Endothelial cell of umbilical vein (primary cell): ENCODE results near the gene ATXN10. TPM values are rescaled to one million over a fixed set of nuclear protein-coding genes. Genes with fewer than 3 reads are reported as not detected.

Experiments used
- BruUV-seq: library from RNA; stranded (reverse); fragments of 400-500 nt; replicated peaks from 2 replicates; lab custom pipeline; 2021; lab: Mats Ljungman, UMichigan
- CTCF ChIA-PET: fragments of 300-600, 350-600 bp; sonication (Branson Sonifier 250); formaldehyde crosslinking; loops from one replicate; lab custom pipeline; 2021; ENCODE audit warnings: antibody characterized with exemption, inconsistent platforms; lab: Charles Lee
- POLR2A ChIA-PET: fragments of 300-600, 350-600 bp; sonication (Branson Sonifier 250); formaldehyde crosslinking; loops from one replicate; lab custom pipeline; 2021; ENCODE audit warnings: antibody characterized with exemption, inconsistent platforms; lab: Charles Lee
- DNase-seq: peaks from one replicate; pipeline ENCODE4 v3.0.0-alpha.2; 2011; ENCODE audit warnings: low read depth, low spot score
- FAIRE-seq: peaks from 2 replicates; lab custom pipeline; 2011; peaks lifted over from hg19 to GRCh38; lab: Jason Lieb, UNC
- H2AFZ ChIP-seq: 2 replicates; pipeline ENCODE4 v1.6.0; 2012; ENCODE audit warnings: low read depth, low read length, control low read depth, inconsistent platforms
- H3K27ac ChIP-seq: 2 replicates; pipeline ENCODE4 v1.5.1; 2011; ENCODE audit warnings: low read depth, mild to moderate bottlenecking, control low read depth, low read length, moderate library complexity; ENCODE audit not compliant: insufficient read depth
- H3K27me3 ChIP-seq, 2 experiments: 2 replicates each; pipeline versions ENCODE4 v1.6.0 to v1.6.1; 2011; ENCODE audit warnings: low read length in 2 of 2, mixed read lengths in 1 of 2; ENCODE audit not compliant: control insufficient read depth in 2 of 2, insufficient read depth in 2 of 2
- H3K36me3 ChIP-seq, 2 experiments: 2 replicates in 1 of 2; 3 replicates in 1 of 2; pipeline ENCODE4 v1.5.1; 2011; ENCODE audit warnings: low read length in 2 of 2, mild to moderate bottlenecking in 1 of 2, moderate library complexity in 1 of 2; ENCODE audit not compliant: control insufficient read depth in 2 of 2, insufficient read depth in 2 of 2; ENCODE audit errors: extremely low read depth in 1 of 2
- H3K4me1 ChIP-seq: 3 replicates; pipeline ENCODE4 v1.5.1; 2011; ENCODE audit warnings: mild to moderate bottlenecking, low read length; ENCODE audit not compliant: control insufficient read depth, insufficient read depth; ENCODE audit errors: extremely low read depth
- H3K4me2 ChIP-seq: 2 replicates; pipeline ENCODE4 v1.6.1; 2011; ENCODE audit warnings: low read length, control low read depth, mixed read lengths; ENCODE audit not compliant: insufficient read depth
- H3K4me3 ChIP-seq, 3 experiments: fragments of 200-600 bp in 1 of 3; sonication (generic), shearing (Covaris generic) in 1 of 3; replicated peaks in 1 of 3; 2 replicates each; pipeline ENCODE4 v1.5.1; 2011 to 2016; ENCODE audit warnings: control low read depth in 3 of 3, low read length in 3 of 3, mild to moderate bottlenecking in 2 of 3, inconsistent platforms in 1 of 3, low read depth in 1 of 3, moderate library complexity in 1 of 3; ENCODE audit not compliant: insufficient read depth in 1 of 3
- H3K79me2 ChIP-seq: 2 replicates; pipeline ENCODE4 v1.6.0; 2012; ENCODE audit warnings: low read length, inconsistent platforms; ENCODE audit not compliant: control insufficient read depth, insufficient read depth
- H3K9ac ChIP-seq: replicated peaks from 2 replicates; pipeline ENCODE3; 2011; ENCODE audit warnings: low read length, control low read depth; ENCODE audit not compliant: insufficient read depth; ENCODE audit errors: extremely low read depth
- H3K9me1 ChIP-seq: replicated peaks from 3 replicates; pipeline ENCODE4 v1.6.0; 2011; ENCODE audit warnings: mild to moderate bottlenecking, low read length; ENCODE audit not compliant: control insufficient read depth, insufficient read depth; ENCODE audit errors: extremely low read depth
- H3K9me3 ChIP-seq: replicated peaks from 2 replicates; pipeline ENCODE4 v1.5.1; 2012; ENCODE audit warnings: low read length, inconsistent platforms; ENCODE audit not compliant: control insufficient read depth, insufficient read depth
- H4K20me1 ChIP-seq: replicated peaks from 2 replicates; pipeline ENCODE3; 2011; ENCODE audit warnings: mild to moderate bottlenecking, low read length; ENCODE audit not compliant: control insufficient read depth, insufficient read depth; ENCODE audit errors: extremely low read depth
- EZH2 ChIP-seq: IDR thresholded peaks from 2 replicates; pipeline ENCODE4 v1.6.1; 2012; ENCODE audit warnings: borderline replicate concordance, low read depth, mild to moderate bottlenecking, moderate library complexity, low read length, inconsistent platforms; ENCODE audit not compliant: severe bottlenecking
- FOS ChIP-seq: IDR thresholded peaks from 2 replicates; pipeline ENCODE4 v1.6.1; 2011; ENCODE audit warnings: mild to moderate bottlenecking, low read length, moderate library complexity, borderline replicate concordance; ENCODE audit not compliant: insufficient read depth
- GATA2 ChIP-seq: IDR thresholded peaks from 2 replicates; pipeline ENCODE4 v1.7.0; 2011; ENCODE audit warnings: low read depth, mild to moderate bottlenecking, moderate library complexity, mixed read lengths, low read length; ENCODE audit not compliant: insufficient read length, insufficient read depth
- JUN ChIP-seq: IDR thresholded peaks from 2 replicates; pipeline ENCODE4 v1.6.1; 2011; ENCODE audit warnings: borderline replicate concordance, low read depth; ENCODE audit not compliant: insufficient read length, insufficient read depth
- MAX ChIP-seq: IDR thresholded peaks from 2 replicates; pipeline ENCODE4 v1.6.1; 2011; ENCODE audit not compliant: insufficient read depth, insufficient read length
- MYC ChIP-seq: IDR thresholded peaks from one replicate; pipeline ENCODE4 v1.6.1; 2011; ENCODE audit warnings: mild to moderate bottlenecking, low read depth, low read length
- POLR2A ChIP-seq: IDR thresholded peaks from 2 replicates; pipeline ENCODE4 v1.6.1; 2012; ENCODE audit warnings: low read depth, mild to moderate bottlenecking, control low read depth, low read length
- POLR2AphosphoS5 ChIP-seq: IDR thresholded peaks from 2 replicates; pipeline ENCODE4 v1.6.1; 2012; ENCODE audit warnings: low read depth, mild to moderate bottlenecking, control low read depth, low read length, moderate library complexity; ENCODE audit not compliant: insufficient read depth
- dilution Hi-C: fragments of 300-500 bp; cut with MboI; formaldehyde crosslinking; loops from one replicate; pipeline ENCODE4 v1.15.0; 2019; ENCODE audit warnings: low sequenced_read_pairs; ENCODE audit not compliant: extremely low pct_ligation_motif_present
- intact Hi-C: fragments of 100-400 bp; cut with micrococcal nuclease; formaldehyde crosslinking; loops from one replicate; pipeline ENCODE4 v1.10.0; 2022
- polyA plus RNA-seq, 4 experiments: library from polyadenylated mRNA; depleted of rRNA in 3 of 4; stranded (reverse) in 3 of 4; unstranded in 1 of 4; fragments of >200 nt; gene quantifications; 2 replicates each; pipeline versions ENCODE4 v1.2.1 to v1.2.3, GENCODE V29; 2011 to 2012; ENCODE audit warnings: missing spikeins in 1 of 4
- total RNA-seq: library from RNA; stranded (reverse); gene quantifications from 2 replicates; pipeline ENCODE4 v1.2.3, GENCODE V29; 2021
- TF ChIP-seq, protein P1 (sequence below), 2 donors: IDR thresholded peaks; 1 replicate in 1 of 2; 2 replicates in 1 of 2; pipeline ENCODE4 v1.5.1; 2011; ENCODE audit warnings: low read length in 2 of 2, mild to moderate bottlenecking in 2 of 2, moderate library complexity in 2 of 2, control low read depth in 1 of 2, inconsistent platforms in 1 of 2, low read depth in 1 of 2; ENCODE audit not compliant: insufficient read depth in 1 of 2; ENCODE audit errors: extremely low read depth in 1 of 2

ATXN10 gene
- total and polyA plus RNA-seq, 2 donors (not counting 3 experiments of a cell fraction or from before 2014, with no cell fraction given): 73.2 to 91.9 TPM

- Histone ChIP-seq H3K27me3 (peaks cover 10 to 24% of the 10 kb centered on the region in 2 experiments), H3K4me2 (no peak overlapping the region), H3K79me2 (no peaks in the 10 kb centered on the region), H3K27ac (no peak overlapping the region), H3K36me3 (no peaks in the 10 kb centered on the region), H3K9ac (no peak overlapping the region), H3K9me3 (no peaks in the 10 kb centered on the region), H3K4me3 (no peak overlapping the region), H3K4me1 (no peaks in the 10 kb centered on the region), H2AFZ (no peak overlapping the region), H3K9me1 (no peaks in the 10 kb centered on the region), H4K20me1 (no peaks in the 10 kb centered on the region)
- dilution Hi-C loops: no loop called here
- no peak for DNase-seq
- no TSS peak for BruUV-seq
- TF ChIP-seq JUN: no peak
- no peak for TF ChIP-seq POLR2A
- no peak for TF ChIP-seq GATA2
- TF ChIP-seq EZH2: no peak
- no peak for TF ChIP-seq MAX
- no peak for TF ChIP-seq POLR2AphosphoS5
- no peak for TF ChIP-seq FOS
- no peak for TF ChIP-seq MYC
- TF ChIP-seq, protein P1, sequence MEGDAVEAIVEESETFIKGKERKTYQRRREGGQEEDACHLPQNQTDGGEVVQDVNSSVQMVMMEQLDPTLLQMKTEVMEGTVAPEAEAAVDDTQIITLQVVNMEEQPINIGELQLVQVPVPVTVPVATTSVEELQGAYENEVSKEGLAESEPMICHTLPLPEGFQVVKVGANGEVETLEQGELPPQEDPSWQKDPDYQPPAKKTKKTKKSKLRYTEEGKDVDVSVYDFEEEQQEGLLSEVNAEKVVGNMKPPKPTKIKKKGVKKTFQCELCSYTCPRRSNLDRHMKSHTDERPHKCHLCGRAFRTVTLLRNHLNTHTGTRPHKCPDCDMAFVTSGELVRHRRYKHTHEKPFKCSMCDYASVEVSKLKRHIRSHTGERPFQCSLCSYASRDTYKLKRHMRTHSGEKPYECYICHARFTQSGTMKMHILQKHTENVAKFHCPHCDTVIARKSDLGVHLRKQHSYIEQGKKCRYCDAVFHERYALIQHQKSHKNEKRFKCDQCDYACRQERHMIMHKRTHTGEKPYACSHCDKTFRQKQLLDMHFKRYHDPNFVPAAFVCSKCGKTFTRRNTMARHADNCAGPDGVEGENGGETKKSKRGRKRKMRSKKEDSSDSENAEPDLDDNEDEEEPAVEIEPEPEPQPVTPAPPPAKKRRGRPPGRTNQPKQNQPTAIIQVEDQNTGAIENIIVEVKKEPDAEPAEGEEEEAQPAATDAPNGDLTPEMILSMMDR (IDR thresholded peaks at IDR 0.05; ENCODE audit: extremely low read depth in 1 of 2, insufficient read depth in 1 of 2, low read depth in 1 of 2, low read length in 2 of 2): no peak
- ChIA-PET CTCF (interaction anchor here (1.2 kb wide), 1 partner anchor 16 kb away, joined by 3 read pairs; no protein-coding TSS in a partner anchor), POLR2A (no interaction called here)
- FAIRE-seq: no peak
- intact Hi-C loops: no loop called here
These were observed 20.9 kb upstream of the ATXN10 start for GRCh38 chr22:45650721-45651120.
